ENCODE results near the gene NME7. TPM values are rescaled to one million over a fixed set of nuclear protein-coding genes. Genes with fewer than 3 reads are reported as not detected.
A peak's percentile ranks its signal among the peaks of the same experiment; 100 is the strongest.

Gene NME7
- polyA plus RNA-seq, 1 of the 3 experiments (the other 2 are of a cell fraction): 13.7 TPM

DNA sequence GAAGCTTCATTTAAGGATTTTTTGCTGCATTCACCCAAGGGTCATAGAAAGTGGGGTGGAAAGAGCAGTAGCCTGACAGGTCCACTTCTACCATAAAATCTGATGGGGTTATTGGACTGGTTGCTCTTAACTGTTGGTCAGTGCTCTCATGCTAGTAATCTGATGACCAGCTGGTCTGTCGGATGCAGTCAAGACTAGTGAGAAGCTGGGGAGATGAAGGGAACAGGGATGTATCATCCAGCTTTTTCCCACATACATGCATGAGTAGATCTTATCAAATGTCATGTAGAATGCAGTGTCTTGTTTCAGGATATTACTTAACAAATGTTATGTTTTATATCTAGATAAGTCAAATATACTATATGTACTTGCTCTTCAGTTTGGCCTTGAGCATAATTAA, 250.0 kb downstream of the NME7 start (continued):
- TF ChIP-seq, protein P1, sequence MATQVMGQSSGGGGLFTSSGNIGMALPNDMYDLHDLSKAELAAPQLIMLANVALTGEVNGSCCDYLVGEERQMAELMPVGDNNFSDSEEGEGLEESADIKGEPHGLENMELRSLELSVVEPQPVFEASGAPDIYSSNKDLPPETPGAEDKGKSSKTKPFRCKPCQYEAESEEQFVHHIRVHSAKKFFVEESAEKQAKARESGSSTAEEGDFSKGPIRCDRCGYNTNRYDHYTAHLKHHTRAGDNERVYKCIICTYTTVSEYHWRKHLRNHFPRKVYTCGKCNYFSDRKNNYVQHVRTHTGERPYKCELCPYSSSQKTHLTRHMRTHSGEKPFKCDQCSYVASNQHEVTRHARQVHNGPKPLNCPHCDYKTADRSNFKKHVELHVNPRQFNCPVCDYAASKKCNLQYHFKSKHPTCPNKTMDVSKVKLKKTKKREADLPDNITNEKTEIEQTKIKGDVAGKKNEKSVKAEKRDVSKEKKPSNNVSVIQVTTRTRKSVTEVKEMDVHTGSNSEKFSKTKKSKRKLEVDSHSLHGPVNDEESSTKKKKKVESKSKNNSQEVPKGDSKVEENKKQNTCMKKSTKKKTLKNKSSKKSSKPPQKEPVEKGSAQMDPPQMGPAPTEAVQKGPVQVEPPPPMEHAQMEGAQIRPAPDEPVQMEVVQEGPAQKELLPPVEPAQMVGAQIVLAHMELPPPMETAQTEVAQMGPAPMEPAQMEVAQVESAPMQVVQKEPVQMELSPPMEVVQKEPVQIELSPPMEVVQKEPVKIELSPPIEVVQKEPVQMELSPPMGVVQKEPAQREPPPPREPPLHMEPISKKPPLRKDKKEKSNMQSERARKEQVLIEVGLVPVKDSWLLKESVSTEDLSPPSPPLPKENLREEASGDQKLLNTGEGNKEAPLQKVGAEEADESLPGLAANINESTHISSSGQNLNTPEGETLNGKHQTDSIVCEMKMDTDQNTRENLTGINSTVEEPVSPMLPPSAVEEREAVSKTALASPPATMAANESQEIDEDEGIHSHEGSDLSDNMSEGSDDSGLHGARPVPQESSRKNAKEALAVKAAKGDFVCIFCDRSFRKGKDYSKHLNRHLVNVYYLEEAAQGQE (IDR thresholded peaks at IDR 0.05; ENCODE audit: low read depth, low read length): no peak

DNA sequence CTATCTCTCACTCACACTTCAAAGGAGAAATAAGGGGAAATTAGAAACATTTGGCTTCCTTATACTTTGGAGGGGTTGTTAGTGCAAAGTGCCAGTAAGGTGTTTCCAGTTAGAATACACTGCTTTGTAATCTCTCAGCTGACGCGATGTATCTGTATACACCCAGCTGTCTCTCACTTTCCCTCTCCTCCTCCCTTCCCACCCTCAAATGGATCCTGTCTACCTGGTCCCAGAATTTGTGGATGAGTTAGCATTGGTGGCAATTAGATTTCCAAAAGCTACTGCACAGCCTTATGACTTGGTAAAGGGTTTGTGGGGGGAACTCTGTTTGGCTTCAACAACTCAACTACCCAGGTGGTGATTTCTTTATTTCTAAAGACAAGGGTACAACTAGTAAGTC, 250.6 kb downstream of the NME7 start:
- no peak overlapping the region for H3K4me3 ChIP-seq (ENCODE audit: low read depth in 2 of 2, low read length in 1 of 2)
- H3K27me3 ChIP-seq (ENCODE audit: insufficient read depth): no peaks in the 10 kb centered on the region
- H3K36me3 ChIP-seq (replicated peaks in 1 of 2; ENCODE audit: control insufficient read depth in 1 of 2, insufficient read depth in 2 of 2, low read length in 1 of 2): peaks cover 62 to 78% of the 10 kb centered on the region in 2 experiments
- ChIA-PET POLR2A (interaction anchor here (1.3 to 2.1 kb wide), 2 partner anchors 10 to 11 kb away, joined by 3 to 7 read pairs; no protein-coding TSS in a partner anchor), CTCF (interaction anchor here (0.8 kb wide), 1 partner anchor 516 kb away, joined by 3 read pairs; no protein-coding TSS in a partner anchor)
- peaks cover 23 to 51% of the 10 kb centered on the region in 2 experiments for H3K4me1 ChIP-seq (ENCODE audit: control insufficient read depth in 1 of 2, insufficient read depth in 2 of 2, low read depth in 1 of 2, low read length in 1 of 2)
- no peak for DNase-seq
- H3F3A ChIP-seq (replicated peaks; ENCODE audit: insufficient read depth): peaks cover 19% of the 10 kb centered on the region
- H3K4me2 ChIP-seq: no peak overlapping the region
- H3K79me2 ChIP-seq (ENCODE audit: insufficient read depth): peaks cover 87% of the 10 kb centered on the region
- TF ChIP-seq RCOR1 (IDR thresholded peaks at IDR 0.05; ENCODE audit: low read length) (no peak), TAF1 (IDR thresholded peaks at IDR 0.05; ENCODE audit: borderline replicate concordance, low read depth, low read length) (no peak), MEF2A (IDR thresholded peaks at IDR 0.05; ENCODE audit: borderline replicate concordance, low read depth) (no peak), EZH2phosphoT487 (IDR thresholded peaks at IDR 0.05; ENCODE audit: borderline replicate concordance, low read depth) (no peak), NFIC (IDR thresholded peaks at IDR 0.05; ENCODE audit: borderline replicate concordance) (no peak)
- TF ChIP-seq, protein P2, sequence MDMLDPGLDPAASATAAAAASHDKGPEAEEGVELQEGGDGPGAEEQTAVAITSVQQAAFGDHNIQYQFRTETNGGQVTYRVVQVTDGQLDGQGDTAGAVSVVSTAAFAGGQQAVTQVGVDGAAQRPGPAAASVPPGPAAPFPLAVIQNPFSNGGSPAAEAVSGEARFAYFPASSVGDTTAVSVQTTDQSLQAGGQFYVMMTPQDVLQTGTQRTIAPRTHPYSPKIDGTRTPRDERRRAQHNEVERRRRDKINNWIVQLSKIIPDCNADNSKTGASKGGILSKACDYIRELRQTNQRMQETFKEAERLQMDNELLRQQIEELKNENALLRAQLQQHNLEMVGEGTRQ (IDR thresholded peaks at IDR 0.05; ENCODE audit: borderline replicate concordance, low read depth, low read length): no peak
- no peaks in the 10 kb centered on the region for H4K20me1 ChIP-seq (ENCODE audit: insufficient read depth)
- no peaks in the 10 kb centered on the region for H3K9me2 ChIP-seq
- peak overlapping the region; percentile 16 to 35; a peak in 2 of 4 replicates for H3K27ac ChIP-seq (ENCODE audit: low read depth in 2 of 2, low read length in 1 of 2)
- H2AFZ ChIP-seq (ENCODE audit: low read depth): no peak overlapping the region
- WGBS (ENCODE audit: low lambda C conversion rate): 93% methylated on average over 2 of the region's 2 CpGs
- no peaks in the 10 kb centered on the region for H3K9me3 ChIP-seq
- no peak overlapping the region for H3K9ac ChIP-seq

DNA sequence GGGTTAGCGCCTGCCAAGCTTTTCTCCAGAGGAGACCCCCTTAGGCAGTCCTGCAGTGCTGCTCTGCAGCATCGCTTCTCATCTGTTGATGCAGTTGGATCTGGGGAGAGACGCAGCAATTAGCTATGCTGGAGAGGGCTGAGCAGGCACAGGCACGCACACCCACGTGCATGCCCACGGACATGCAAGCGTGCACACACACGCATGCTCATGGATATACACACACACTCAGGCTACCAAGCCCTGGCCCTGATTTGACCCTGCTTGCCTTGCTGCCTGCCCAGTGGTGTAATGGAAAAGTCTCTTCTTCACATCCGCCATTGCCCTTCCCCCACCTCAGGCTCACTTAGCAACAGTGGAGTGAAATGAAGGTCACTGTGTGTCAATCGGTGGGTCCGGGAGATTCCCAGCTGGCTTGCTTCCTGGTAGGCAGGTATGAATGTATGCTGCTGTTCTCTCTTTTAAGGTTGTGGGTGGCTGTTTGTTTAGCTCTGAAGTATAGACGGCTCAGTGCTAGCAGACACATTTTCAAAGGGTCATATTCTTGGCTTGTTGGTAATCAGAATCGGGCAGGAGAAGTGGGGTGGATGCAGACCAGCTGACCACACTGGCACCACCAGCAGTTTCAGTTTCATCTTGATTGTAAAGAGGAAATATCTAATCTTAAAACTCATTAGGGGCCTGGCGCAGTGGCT, 251.6 kb downstream of the NME7 start:
- peaks cover 19% of the 10 kb centered on the region for H3F3A ChIP-seq (replicated peaks; ENCODE audit: insufficient read depth)
- no peak overlapping the region for H3K9ac ChIP-seq
- no peak for TF ChIP-seq CHD2 (IDR thresholded peaks at IDR 0.05; ENCODE audit: low read length, partially characterized antibody)
- peak; percentile 52; the same call in 1 of the 2 replicates for TF ChIP-seq MXI1 (IDR thresholded peaks at IDR 0.05; ENCODE audit: low read depth, low read length)
- 0 out of 2 replicates have a peak, but pooled peaks have one; percentile 45 for TF ChIP-seq FOXJ3 (CRISPR knock-in tag; IDR thresholded peaks at IDR 0.05)
- TF ChIP-seq GATA2 (CRISPR knock-in tag; IDR thresholded peaks at IDR 0.05): peak; percentile 54; the same call in 1 of the 2 replicates
- H3K27me3 ChIP-seq (ENCODE audit: insufficient read depth): no peaks in the 10 kb centered on the region
- ChIA-PET CTCF (interaction anchor here (0.9 to 1.6 kb wide), 4 partner anchors 15 to 513 kb away, joined by 3 to 6 read pairs (median 4); no protein-coding TSS in a partner anchor), POLR2A (interaction anchor here (1.3 to 2.1 kb wide), 2 partner anchors 9 to 10 kb away, joined by 3 to 7 read pairs; no protein-coding TSS in a partner anchor)
- peak; percentile 56 for DNase-seq
- H2AFZ ChIP-seq (ENCODE audit: low read depth): no peak overlapping the region
- H3K4me2 ChIP-seq: peak overlapping the region; percentile 26
- no peaks in the 10 kb centered on the region for H3K9me3 ChIP-seq
- peaks cover 28 to 53% of the 10 kb centered on the region in 2 experiments for H3K4me1 ChIP-seq (ENCODE audit: control insufficient read depth in 1 of 2, insufficient read depth in 2 of 2, low read depth in 1 of 2, low read length in 1 of 2)
- WGBS (ENCODE audit: low lambda C conversion rate): 72% methylated on average over 14 of the region's 14 CpGs
- H3K36me3 ChIP-seq (replicated peaks in 1 of 2; ENCODE audit: control insufficient read depth in 1 of 2, insufficient read depth in 2 of 2, low read length in 1 of 2): peaks cover 72 to 78% of the 10 kb centered on the region in 2 experiments
- H3K79me2 ChIP-seq (ENCODE audit: insufficient read depth): peaks cover 88% of the 10 kb centered on the region
- H4K20me1 ChIP-seq (ENCODE audit: insufficient read depth): no peaks in the 10 kb centered on the region
- no peak overlapping the region for H3K4me3 ChIP-seq (ENCODE audit: low read depth in 2 of 2, low read length in 1 of 2)
- no peaks in the 10 kb centered on the region for H3K9me2 ChIP-seq
- peak overlapping the region; percentile 16 to 41; a peak in 2 of 4 replicates for H3K27ac ChIP-seq (ENCODE audit: low read depth in 2 of 2, low read length in 1 of 2)

All from SK-N-SH (cell line).